Measurements from ENCODE around the gene ANKRD9. TPM values are rescaled to one million over a fixed set of nuclear protein-coding genes. Genes with fewer than 3 reads are reported as not detected.

The ANKRD9 gene
- total and polyA plus RNA-seq, 2 of the 13 experiments (the other 11 are each of a cell fraction or from before 2014, with no cell fraction given): 10.0 to 15.0 TPM

DNA sequence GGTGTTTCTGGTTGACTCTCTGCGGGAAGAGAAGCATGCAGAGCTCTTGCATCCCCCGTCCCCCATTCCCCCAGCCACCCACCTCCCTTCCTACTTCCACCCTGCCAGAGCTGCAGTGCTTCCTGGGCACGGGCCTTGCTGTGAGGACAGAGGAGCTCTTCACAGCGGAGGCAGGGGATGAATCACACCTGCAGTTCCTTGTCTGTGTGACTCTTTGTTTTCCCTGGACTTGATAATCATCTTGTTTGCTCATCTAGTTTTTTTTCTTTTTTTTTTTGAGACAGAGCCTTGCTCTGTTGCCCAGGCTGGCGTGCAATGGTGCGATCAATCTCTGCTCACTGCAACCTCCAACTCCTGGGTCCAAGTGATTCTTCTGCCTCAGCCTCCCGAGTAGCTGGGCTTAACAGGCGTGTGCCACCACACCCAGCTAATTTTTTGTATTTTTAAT is 27.8 kb downstream of the ANKRD9 start (continued):
- TF ChIP-seq IRF2 (CRISPR knock-in tag; IDR thresholded peaks at IDR 0.05) (0 out of 2 replicates have a peak, but pooled peaks have one; percentile 12), POLR2G (IDR thresholded peaks at IDR 0.05; ENCODE audit: low read depth, low read length) (no peak), CCDC6 (CRISPR knock-in tag; IDR thresholded peaks at IDR 0.05) (no peak), NFYB (CRISPR knock-in tag; IDR thresholded peaks at IDR 0.05) (no peak), NCOR1 (IDR thresholded peaks at IDR 0.05; ENCODE audit: borderline replicate concordance, low read length) (no peak), ARNT (IDR thresholded peaks at IDR 0.05) (0 out of 2 replicates have a peak, but pooled peaks have one; percentile 60), ATM (IDR thresholded peaks at IDR 0.05; ENCODE audit: borderline replicate concordance) (no peak), GZF1 (CRISPR knock-in tag; IDR thresholded peaks at IDR 0.05) (no peak), ZNF317 (CRISPR knock-in tag; IDR thresholded peaks at IDR 0.05) (no peak), ZNF768 (CRISPR knock-in tag; IDR thresholded peaks at IDR 0.05) (peak; percentile 28; the same call in 1 of the 2 replicates), DR1 (CRISPR knock-in tag; IDR thresholded peaks at IDR 0.05) (no peak), ZNF644 (CRISPR knock-in tag; IDR thresholded peaks at IDR 0.05; ENCODE audit: low read depth) (no peak), EHMT2 (IDR thresholded peaks at IDR 0.05; ENCODE audit: borderline replicate concordance, low read depth, low read length) (no peak), NONO (IDR thresholded peaks at IDR 0.05) (no peak), NONO (CRISPR knock-in tag; conservative IDR thresholded peaks at IDR 0.05) (peak; percentile 23; the same call in 1 of the 2 replicates), MATR3 (CRISPR knock-in tag; IDR thresholded peaks at IDR 0.05) (no peak), SMARCE1 (IDR thresholded peaks at IDR 0.05; ENCODE audit: borderline replicate concordance) (no peak)
- TF ChIP-seq, protein P1, sequence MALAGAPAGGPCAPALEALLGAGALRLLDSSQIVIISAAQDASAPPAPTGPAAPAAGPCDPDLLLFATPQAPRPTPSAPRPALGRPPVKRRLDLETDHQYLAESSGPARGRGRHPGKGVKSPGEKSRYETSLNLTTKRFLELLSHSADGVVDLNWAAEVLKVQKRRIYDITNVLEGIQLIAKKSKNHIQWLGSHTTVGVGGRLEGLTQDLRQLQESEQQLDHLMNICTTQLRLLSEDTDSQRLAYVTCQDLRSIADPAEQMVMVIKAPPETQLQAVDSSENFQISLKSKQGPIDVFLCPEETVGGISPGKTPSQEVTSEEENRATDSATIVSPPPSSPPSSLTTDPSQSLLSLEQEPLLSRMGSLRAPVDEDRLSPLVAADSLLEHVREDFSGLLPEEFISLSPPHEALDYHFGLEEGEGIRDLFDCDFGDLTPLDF (CRISPR knock-in tag; IDR thresholded peaks at IDR 0.05): no peak
- TF ChIP-seq, protein P2, sequence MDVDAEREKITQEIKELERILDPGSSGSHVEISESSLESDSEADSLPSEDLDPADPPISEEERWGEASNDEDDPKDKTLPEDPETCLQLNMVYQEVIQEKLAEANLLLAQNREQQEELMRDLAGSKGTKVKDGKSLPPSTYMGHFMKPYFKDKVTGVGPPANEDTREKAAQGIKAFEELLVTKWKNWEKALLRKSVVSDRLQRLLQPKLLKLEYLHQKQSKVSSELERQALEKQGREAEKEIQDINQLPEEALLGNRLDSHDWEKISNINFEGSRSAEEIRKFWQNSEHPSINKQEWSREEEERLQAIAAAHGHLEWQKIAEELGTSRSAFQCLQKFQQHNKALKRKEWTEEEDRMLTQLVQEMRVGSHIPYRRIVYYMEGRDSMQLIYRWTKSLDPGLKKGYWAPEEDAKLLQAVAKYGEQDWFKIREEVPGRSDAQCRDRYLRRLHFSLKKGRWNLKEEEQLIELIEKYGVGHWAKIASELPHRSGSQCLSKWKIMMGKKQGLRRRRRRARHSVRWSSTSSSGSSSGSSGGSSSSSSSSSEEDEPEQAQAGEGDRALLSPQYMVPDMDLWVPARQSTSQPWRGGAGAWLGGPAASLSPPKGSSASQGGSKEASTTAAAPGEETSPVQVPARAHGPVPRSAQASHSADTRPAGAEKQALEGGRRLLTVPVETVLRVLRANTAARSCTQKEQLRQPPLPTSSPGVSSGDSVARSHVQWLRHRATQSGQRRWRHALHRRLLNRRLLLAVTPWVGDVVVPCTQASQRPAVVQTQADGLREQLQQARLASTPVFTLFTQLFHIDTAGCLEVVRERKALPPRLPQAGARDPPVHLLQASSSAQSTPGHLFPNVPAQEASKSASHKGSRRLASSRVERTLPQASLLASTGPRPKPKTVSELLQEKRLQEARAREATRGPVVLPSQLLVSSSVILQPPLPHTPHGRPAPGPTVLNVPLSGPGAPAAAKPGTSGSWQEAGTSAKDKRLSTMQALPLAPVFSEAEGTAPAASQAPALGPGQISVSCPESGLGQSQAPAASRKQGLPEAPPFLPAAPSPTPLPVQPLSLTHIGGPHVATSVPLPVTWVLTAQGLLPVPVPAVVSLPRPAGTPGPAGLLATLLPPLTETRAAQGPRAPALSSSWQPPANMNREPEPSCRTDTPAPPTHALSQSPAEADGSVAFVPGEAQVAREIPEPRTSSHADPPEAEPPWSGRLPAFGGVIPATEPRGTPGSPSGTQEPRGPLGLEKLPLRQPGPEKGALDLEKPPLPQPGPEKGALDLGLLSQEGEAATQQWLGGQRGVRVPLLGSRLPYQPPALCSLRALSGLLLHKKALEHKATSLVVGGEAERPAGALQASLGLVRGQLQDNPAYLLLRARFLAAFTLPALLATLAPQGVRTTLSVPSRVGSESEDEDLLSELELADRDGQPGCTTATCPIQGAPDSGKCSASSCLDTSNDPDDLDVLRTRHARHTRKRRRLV (CRISPR knock-in tag; IDR thresholded peaks at IDR 0.05): no peak
- TF ChIP-seq, protein P3, sequence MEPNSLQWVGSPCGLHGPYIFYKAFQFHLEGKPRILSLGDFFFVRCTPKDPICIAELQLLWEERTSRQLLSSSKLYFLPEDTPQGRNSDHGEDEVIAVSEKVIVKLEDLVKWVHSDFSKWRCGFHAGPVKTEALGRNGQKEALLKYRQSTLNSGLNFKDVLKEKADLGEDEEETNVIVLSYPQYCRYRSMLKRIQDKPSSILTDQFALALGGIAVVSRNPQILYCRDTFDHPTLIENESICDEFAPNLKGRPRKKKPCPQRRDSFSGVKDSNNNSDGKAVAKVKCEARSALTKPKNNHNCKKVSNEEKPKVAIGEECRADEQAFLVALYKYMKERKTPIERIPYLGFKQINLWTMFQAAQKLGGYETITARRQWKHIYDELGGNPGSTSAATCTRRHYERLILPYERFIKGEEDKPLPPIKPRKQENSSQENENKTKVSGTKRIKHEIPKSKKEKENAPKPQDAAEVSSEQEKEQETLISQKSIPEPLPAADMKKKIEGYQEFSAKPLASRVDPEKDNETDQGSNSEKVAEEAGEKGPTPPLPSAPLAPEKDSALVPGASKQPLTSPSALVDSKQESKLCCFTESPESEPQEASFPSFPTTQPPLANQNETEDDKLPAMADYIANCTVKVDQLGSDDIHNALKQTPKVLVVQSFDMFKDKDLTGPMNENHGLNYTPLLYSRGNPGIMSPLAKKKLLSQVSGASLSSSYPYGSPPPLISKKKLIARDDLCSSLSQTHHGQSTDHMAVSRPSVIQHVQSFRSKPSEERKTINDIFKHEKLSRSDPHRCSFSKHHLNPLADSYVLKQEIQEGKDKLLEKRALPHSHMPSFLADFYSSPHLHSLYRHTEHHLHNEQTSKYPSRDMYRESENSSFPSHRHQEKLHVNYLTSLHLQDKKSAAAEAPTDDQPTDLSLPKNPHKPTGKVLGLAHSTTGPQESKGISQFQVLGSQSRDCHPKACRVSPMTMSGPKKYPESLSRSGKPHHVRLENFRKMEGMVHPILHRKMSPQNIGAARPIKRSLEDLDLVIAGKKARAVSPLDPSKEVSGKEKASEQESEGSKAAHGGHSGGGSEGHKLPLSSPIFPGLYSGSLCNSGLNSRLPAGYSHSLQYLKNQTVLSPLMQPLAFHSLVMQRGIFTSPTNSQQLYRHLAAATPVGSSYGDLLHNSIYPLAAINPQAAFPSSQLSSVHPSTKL (CRISPR knock-in tag; IDR thresholded peaks at IDR 0.05): peak; percentile 61
- TF ChIP-seq, protein P4, sequence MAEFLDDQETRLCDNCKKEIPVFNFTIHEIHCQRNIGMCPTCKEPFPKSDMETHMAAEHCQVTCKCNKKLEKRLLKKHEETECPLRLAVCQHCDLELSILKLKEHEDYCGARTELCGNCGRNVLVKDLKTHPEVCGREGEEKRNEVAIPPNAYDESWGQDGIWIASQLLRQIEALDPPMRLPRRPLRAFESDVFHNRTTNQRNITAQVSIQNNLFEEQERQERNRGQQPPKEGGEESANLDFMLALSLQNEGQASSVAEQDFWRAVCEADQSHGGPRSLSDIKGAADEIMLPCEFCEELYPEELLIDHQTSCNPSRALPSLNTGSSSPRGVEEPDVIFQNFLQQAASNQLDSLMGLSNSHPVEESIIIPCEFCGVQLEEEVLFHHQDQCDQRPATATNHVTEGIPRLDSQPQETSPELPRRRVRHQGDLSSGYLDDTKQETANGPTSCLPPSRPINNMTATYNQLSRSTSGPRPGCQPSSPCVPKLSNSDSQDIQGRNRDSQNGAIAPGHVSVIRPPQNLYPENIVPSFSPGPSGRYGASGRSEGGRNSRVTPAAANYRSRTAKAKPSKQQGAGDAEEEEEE (CRISPR knock-in tag; IDR thresholded peaks at IDR 0.05; ENCODE audit: borderline replicate concordance): no peak
